SK-N-DZ (cell line): ENCODE results near the gene SPATA12.
"Not testable (repeated sequence)": the region's sequence is repeated elsewhere in the genome, so short reads cannot be mapped to it uniquely, and the experiment has no call there.

Experiments used
- DNase-seq: peaks from one replicate; pipeline ENCODE4 v3.0.0-alpha.2; 2015; ENCODE audit warnings: low spot score

The SPATA12 gene

DNA sequence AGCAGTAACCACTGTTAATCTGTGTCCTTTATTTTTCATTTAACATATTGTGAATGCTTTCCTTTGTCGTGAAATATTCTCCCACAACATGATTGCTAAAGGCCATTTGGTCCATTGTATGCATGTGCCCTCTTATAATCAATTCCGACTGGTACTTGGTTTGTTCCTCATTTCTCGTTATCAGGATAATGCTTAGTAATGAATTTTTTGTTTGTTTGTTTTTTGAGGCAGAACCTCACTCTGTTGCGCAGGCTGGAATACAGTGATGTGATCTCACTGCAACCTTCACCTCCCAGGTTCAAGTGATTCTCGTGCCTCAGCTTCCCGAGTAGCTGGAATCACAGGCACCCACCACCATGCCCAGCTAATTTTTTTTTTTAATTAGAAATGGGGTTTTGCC, 22.0 kb downstream of the SPATA12 start:
- DNase-seq = no peak

DNA sequence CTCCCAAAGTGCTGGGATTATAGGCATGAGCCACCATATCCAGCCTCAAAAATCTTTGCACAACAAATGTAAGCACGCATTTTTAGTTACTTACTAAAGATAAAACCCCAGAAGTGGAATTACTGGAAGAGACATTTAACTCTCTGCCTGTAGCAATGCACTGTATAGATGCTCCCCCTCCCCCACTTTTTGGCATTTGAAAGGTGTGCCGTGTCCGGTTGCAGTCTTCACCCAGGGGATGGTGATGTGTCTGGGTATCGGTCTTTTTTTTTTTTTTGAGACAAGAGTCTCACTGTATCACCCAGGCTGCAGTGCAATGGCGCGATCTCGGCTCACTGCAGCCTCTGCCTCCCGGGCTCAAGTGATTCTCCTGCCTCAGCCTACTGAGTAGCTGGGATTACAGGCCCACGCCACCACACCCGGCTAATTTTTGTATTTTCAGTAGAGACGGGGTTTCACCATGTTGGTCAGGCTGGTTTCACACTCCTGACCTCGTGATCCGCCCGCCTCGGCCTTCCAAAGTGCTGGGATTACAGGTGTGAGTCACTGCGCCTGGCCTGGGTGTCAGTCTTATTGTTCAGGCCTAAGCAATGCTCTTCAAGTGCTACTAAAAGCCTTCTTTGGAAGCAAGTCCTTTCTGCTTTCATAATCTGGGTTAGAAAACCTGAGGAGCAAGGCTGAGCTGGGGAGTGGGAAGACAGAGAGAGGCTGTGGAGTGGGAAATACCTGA, 23.0 kb downstream of the SPATA12 start:
- not testable (repeated sequence) for DNase-seq

DNA sequence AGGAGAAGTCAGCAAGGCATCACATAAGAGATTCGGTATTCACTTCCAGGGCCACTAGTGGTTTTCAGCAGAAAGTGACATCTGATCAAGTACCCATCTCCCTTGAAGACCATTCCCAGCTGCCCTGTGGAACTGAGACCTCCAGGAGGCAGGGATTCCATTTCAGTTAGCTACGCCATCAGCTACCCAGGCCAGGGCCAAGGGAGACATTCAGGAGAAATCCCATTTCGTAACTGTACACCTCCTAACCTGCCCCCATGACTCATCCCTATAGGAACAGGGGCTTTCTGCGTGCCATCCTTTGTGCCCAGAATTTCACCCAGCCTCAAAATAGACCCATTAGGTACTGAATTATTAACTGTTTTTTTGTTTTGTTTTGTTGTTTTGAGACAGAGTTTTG, 24.7 kb downstream of the SPATA12 start:
- no peak for DNase-seq

DNA sequence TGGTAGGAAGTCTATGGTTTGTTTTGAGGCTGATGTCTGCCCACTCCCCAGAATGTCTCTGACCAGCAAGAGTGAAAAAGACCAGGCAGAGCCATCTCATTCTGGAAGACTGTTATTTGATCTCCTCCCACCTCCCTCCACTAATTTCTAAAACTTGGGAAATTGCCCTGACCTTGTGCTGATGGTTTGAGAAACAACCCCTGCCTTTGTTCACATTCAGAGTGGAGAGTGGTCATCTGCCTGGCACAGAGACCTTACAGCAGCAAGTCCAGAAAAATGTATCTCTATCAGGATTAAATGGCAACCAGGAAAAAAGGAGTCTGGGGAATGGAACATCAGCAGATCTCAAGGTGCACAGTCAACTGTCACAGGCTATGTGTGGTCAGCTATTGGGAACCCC, 25.7 kb downstream of the SPATA12 start:
- DNase-seq = no peak

DNA sequence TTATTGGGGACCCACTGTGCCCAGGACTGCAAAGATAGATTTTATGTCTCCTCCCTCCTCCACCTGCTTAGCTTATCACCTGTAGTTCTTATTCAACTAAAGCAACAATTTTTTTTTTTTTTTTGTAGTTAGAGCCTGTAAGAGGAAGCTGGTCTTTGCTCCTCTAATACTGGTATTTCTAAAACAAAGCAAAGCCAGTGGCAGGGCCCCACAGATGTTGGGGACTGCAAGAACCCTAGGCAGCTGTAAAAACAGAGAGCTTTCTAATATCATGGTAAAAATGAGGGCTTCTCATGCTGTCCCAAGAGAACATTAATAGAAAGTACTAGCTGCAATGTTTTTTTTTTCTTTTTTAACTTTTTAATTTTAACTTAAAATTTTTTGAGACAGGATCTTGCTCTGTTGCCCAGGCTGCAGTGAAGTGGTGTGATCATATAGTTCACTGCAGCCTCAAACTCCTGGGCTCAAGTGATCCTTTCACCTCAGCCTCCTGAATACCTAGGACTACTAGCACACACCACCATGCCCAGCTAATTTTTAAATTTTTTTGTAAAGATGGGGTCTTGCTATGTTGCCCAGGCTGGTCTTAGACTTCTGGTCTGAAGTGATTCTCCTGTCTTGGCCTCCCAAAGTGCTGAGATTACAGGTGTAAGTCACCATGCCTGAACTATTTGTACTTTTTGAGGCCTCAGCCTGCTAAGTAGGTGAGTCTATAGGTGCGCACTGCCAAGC, 27.1 kb downstream of the SPATA12 start:
- DNase-seq = no peak

DNA sequence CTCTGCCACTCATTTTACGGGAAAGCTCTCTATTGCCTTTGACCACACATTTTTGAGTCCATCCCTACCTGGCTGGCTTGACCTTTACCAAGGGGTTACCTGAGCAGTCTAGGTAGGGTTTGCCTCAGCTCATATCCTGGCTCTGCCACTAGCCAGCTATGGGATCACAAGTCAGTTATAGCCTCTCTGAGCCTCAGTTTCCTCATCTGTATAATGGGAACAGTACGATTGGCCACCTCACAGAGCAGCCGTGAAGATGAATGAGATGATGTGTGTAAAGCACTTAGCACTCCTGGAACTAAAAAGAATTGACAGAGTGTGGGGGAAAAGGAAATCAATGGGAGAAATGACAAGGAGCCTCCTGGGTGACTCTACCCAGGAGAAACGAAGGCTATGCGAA, 28.0 kb downstream of the SPATA12 start:
- no peak for DNase-seq

DNA sequence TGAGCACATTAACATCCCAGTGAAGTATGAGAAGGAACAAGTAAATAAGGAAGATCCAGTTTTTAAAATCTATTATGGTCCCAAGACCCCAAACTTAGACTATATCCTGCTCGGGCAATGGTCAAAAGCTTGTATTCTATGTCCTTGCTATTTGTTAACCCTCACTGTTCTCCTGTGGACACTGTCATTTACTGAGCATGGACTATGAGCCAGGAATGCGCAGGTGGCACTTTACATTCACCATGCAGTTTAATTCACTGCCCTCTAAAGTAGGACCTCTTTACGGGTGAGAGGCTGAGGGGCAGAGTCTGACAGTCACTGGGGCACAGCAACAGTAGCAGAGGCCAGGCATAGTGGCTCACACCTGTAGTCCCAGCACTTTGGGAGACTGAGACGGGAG, 28.6 kb downstream of the SPATA12 start:
- DNase-seq = no peak

DNA sequence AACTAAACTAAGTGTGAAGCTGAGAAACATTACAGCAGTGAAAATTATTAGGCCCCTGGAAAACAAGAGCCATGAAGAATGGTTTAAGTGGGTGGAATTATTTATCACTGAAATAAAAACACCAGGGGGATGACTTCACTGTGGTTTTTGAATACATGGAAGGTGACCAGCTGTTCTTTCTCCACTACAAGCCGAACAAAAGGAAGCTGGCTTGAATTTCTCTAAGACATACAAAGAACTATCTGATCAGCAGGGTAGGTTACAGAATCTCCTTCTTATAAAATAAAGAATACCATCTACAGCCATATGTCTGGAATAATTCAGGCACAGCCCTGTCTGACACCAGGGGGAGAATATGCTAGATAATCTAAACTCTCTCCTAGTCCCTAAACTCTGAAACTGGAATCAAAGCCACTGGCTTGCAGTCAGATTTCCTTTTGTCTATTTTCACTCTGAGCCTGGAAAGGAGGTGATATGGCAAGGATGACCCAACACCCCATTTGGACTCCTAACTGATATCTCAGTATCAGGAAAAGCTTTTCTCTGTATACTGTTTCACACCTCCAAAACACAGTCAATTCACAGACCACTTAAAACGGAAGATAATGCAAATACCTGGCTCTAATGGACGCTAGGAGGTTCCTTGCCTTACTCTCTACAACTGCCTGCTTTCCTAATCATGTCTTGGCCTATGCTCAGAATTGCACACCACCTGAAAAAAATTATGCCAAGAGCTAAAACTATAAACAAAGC, 31.2 kb downstream of the SPATA12 start:
- no peak for DNase-seq

DNA sequence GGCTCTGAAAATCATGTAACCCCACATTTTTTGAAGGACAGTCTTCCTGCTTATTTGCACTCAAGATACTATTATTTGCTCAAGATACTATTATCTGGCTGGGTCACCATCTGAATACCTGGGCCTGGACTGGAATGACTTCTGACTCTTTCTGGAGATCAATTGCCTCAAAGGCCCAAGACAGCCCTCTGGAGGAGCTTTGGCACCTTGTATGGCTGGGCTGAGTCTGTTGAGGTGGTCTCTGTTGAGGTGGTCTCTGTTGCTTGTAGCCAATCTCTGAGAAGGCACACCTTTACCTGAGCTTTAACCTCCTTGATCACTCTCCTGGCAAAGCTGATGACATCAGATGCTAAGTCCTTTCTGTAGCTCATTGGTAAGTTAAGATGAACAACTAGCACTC, 33.0 kb downstream of the SPATA12 start:
- DNase-seq = no peak

DNA sequence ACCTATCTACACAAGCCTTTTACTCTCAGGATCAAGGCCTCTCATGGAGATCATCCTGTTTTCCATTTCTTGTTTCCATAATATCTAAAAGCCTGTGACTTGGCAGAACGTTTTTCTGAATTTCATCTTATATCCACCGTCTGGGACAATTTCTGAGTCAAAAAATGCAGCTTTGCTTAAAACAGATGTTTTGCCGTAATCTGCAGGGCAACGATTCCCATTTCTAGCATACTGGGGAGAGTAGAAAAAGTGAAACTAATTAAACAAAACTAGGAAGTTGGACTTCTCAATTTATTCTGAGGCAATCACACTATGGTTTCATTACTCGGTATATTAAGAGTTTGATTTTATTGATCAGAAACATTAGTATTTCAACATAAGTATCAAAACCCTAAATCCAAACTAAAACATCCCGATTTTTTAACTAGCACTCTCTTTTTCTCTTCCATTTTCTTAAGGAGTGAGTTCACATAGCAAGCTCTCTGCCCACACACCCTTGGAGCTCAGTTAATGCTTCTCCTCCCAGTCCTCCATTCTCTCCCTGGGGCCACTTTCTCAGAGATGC, 33.6 kb downstream of the SPATA12 start:
- DNase-seq = no peak

DNA sequence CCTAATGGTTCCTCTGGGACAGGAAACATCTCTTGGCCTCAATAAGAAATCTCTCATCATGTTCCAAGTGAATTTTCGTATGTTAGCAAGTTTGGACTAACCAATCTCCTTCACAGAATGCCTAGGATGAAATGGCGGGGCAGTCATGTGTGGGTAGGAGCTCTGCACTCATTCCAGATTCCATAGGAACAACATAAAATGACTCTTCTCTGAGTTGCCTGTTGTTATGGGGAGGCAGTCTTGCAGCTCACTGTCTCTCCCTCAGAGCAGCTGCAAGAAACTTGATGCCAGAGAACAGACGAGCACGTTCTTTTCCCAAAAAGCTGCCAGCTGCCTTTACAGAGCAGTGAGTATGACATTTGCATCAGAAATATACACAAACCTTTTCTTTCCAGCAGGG, 34.1 kb downstream of the SPATA12 start:
- DNase-seq = no peak

DNA sequence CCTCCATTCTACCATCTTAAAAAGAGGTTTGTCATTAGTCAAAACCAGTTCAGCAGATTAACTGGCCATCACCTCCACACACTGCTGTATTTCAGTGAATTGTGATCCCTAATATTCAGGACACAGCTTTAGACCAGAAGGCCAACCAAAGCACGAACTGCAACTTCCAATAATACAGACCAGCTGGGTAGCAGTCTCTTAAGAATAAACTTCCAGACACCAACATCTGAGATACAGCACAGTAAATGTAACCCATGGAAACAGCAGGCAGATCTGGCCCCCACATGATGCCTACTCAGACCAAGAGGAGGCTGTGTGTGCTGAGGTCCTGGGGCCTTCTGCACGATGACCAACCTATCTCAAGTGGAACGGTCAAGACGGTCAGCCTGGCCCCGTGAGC, 34.9 kb downstream of the SPATA12 start:
- no peak for DNase-seq

DNA sequence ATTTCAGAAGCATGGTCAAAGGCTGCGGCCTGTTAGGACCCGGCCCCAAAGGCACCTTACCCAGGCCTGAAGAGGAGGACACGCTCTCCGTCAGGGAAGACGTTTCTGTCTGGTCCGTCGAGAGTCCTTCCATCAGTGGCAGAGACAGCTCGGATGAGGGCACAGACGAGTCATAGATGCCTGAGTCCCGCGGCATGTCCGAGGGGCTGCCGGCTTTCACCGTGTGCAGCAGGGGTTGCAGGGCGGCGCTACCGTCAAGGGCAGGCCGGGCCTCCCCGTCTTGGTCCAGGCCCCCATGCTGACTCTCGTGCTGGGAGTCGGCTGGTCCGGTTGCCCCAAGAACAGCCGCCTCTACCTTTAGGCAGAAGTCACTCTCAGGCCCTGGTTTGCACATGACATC, 37.1 kb downstream of the SPATA12 start:
- DNase-seq = no peak

DNA sequence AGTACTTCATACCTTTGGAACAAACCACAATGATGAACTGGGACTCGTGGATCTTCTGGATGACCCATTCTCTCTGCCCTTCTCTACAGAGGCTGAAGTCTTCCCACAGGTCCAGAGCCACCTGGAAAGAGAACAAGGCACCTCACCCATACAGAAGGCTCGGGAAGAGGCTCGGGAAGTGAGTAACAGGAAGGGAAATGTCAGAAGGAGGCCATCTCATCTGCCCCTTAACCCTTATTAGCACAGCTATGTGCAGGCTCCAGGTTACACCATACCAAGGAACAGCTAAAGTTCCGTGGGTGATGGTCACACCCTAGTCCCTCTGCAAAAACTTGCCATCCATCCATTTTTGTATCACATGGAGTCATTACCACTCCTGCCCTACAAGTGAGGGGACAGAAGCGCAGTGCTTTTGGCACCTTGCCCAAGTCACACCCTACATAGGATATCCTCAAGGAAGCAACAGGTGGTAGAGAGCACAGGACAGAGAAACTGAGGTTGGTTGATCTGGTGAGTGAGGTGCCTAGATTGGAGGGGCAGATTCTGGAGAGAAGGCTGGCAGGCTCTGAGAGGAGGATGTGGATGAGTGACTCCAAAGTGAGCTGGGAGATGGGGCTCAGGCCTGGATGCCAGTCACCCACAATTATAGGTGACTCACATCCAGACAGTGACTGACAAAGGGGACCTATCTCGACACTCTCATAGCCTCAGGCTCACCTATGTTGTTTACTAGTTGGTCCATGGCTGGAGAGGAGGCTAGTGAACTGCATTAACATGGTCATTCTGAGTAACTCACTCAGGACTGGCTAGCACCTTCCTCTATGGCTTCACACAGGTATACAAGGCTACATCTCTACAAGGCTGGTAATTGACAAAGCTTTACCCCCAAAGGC, 38.2 kb downstream of the SPATA12 start:
- no peak for DNase-seq

DNA sequence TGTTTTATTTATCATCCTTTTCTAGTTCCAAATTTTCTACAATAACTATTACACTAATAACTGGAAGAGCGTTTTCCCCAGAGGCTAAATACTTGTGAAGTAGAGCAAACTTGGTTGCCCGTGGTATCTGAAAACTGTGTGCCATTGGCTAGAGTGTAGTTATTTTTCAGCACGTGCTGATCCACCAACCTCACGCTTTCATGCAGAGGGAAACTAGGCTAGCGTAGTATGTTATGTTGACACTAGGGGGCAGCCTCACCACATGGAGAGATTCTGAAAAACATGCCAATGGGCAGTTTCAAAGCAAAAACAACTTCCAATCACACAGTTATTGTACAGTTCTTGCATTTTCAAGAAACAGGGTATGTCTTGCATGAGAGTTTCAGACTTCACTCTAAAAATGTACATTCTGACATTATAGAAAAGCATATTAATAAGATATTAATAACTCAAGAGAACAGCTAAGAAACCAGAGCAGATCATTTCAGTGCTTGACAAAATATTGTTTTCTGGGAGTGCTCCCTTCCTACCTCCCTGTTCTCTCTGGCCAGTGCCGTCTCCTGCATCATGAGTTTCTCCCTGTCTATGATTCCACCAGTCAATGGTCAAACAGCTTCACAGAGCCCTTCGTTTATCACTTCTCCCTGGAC, 39.7 kb downstream of the SPATA12 start:
- peak; percentile 53 for DNase-seq

DNA sequence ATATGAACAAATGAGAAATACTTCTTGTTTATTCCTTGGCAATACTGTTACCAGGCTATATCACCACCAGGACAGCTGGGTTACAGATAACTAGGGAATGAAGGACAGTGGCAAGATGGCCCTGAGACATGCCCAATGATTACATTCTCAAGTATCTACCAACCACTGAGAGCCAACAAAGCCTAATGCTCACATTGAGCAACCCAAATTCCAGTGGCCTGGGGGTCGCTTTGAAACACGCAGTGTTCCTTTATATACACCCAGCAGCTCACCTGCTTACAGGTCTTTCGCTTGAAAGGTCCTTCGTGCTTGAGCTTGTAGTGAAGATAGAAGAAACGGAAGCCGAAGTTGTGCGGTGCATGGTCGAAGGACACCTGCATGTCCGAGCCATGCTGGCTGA, 45.1 kb downstream of the SPATA12 start:
- DNase-seq = no peak

DNA sequence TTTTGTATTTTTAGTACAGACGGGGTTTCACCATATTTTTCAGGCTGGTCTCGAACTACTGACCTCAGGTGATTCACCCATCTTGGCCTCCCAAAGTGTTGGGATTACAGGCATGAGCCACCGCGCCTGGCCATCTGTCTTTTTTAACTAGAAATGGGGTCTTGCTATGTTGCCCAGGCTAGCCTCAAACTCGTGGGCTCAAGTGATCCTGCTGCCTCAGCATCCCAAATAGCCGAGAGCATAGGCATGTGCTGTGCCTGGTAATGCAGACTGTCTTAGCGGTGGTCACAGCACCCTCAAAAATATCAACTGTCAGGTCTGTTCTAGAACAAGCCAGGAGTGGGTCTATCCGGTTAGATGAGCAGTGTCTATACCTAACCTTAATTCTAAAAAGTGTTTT, 48.2 kb downstream of the SPATA12 start:
- no peak for DNase-seq

DNA sequence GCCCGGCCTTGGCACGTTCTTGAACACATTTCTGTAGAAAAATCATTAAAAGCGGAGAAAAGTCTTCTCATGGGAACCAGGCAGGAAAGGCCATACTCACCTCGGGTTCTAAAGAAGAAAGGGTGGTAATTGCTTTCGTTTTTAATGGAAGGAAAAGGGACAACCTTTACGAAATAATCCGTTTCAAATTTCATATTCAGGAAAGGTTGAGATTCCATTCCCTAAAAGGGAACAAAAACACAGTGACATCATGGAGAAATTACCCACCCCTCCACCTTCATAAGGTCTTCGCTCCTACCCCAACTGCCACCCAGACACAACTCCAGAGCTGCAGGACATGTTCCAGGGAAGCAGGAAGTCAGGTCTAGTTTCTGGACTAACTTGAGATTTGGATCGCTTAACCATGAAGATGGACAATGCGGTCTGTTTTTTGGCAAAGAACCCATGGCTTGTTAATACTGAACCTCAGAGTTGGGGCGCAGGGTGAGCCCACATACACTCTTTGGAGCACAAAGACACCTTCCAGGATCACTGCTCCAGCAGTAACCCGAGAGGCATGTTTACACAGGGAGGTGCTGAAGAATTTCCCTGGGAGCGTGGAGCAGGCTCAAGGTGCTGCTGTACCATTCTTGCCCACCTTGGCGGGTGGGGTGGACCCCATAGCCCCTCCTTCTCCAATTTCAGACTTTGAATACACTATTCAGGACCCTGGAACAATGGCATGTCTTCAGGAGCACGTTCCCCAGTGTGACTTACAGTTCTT, 49.2 kb downstream of the SPATA12 start:
- DNase-seq = no peak

DNA sequence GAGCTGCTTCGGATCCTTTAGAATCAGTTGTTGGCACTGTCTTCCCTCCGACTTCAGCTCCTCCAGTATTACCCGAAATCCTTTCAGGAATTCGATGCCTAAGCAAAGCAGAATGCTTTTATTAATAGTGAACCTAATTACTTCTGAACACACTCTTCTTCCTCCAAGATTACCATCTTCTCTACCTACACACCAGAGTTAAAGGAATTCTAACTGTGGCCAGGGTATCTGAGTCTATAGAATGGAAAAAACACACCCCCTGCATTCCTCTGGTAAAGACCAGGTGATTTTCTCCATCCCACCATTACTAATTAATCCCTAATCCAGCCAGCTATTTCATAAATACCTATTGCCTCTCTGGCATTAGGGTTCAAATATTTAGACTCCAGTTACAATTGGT, 49.8 kb downstream of the SPATA12 start:
- DNase-seq = no peak

DNA sequence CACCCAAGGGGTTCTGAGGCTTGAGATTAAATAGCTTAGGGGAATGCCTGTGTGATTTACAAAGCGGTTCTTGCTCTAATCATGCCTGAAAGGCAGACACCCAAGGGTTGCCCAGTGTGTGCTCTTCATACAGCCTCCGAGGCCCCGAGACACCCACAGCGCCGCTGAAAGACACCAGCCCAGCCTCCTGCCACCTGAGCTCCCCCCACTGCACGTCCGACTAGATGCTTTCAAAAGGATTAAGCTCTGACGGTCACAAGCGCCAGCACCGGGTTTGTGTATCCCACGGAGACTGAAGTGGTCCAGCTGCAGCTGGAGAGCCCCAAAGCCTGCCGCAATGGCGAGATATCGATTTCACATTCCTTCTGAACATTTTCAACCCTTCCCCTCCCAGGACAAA, 50.3 kb downstream of the SPATA12 start:
- DNase-seq = no peak
